HL-60 (cell line): Measurements from ENCODE around the gene STX10.

Experiments
- CTCF ChIP-seq: IDR thresholded peaks from one replicate; pipeline ENCODE4 v1.5.1; 2011; ENCODE audit warnings: low read length, control low read depth, inconsistent platforms; ENCODE audit not compliant: insufficient read depth
- GABPA ChIP-seq: IDR thresholded peaks from 2 replicates; pipeline ENCODE4 v1.6.1; 2012; ENCODE audit warnings: low read depth
- POLR2AphosphoS5 ChIP-seq: IDR thresholded peaks from 2 replicates; pipeline ENCODE4 v1.6.1; 2012; ENCODE audit warnings: low read depth
- REST ChIP-seq: IDR thresholded peaks from 2 replicates; pipeline ENCODE4 v1.6.1; 2012; ENCODE audit warnings: low read depth; ENCODE audit not compliant: insufficient replicate concordance
- SPI1 ChIP-seq: IDR thresholded peaks from 2 replicates; pipeline ENCODE4 v1.6.1; 2012; ENCODE audit warnings: low read depth, mild to moderate bottlenecking, borderline replicate concordance

- TF ChIP-seq POLR2AphosphoS5 (peak; percentile 82), CTCF (no peak), SPI1 (no peak), GABPA (no peak), REST (peak; percentile 12)
Observed at GRCh38 chr19:13154241-13154778, 4.1 kb upstream of the STX10 start.
